ACC112 (cell line): ENCODE results near the gene IL17REL.
"Not testable (repeated sequence)": the region's sequence is repeated elsewhere in the genome, so short reads cannot be mapped to it uniquely, and the experiment has no call there.

Experiments
- H2AFZ ChIP-seq: fragments of 200-600 bp; sonication (generic); one replicate; pipeline ENCODE4 v1.6.0; 2017; ENCODE audit warnings: antibody characterized with exemption, low read length; ENCODE audit not compliant: unreplicated experiment
- H3K27ac ChIP-seq: fragments of 200-600 bp; sonication (generic); 2 replicates; pipeline ENCODE4 v1.5.1; 2014; ENCODE audit warnings: low read depth, mild to moderate bottlenecking, antibody characterized with exemption, low read length, moderate library complexity
- H3K27me3 ChIP-seq: fragments of 200-600 bp; sonication (generic); 2 replicates; pipeline ENCODE4 v1.6.1; 2014; ENCODE audit warnings: mild to moderate bottlenecking, antibody characterized with exemption, low read length, moderate library complexity, mixed read lengths; ENCODE audit not compliant: insufficient read depth
- H3K36me3 ChIP-seq: fragments of 200-600 bp; sonication (generic); 2 replicates; pipeline ENCODE4 v1.6.1; 2016; ENCODE audit warnings: mild to moderate bottlenecking, antibody characterized with exemption, low read length, moderate library complexity, mixed read lengths; ENCODE audit not compliant: insufficient read depth
- H3K4me1 ChIP-seq: fragments of 200-600 bp; sonication (generic); one replicate; pipeline ENCODE4 v1.6.1; 2016; ENCODE audit warnings: low read length, mixed read lengths; ENCODE audit not compliant: insufficient read depth, unreplicated experiment, control insufficient read depth
- H3K4me3 ChIP-seq: fragments of 200-600 bp; sonication (generic); 2 replicates; pipeline ENCODE4 v1.5.1; 2014; ENCODE audit warnings: mild to moderate bottlenecking, low read depth, low read length
- H3K79me2 ChIP-seq: fragments of 200-600 bp; sonication (generic); one replicate; pipeline ENCODE4 v1.6.0; 2016; ENCODE audit warnings: low read length; ENCODE audit not compliant: control insufficient read depth, unreplicated experiment, insufficient read depth

Gene IL17REL

DNA sequence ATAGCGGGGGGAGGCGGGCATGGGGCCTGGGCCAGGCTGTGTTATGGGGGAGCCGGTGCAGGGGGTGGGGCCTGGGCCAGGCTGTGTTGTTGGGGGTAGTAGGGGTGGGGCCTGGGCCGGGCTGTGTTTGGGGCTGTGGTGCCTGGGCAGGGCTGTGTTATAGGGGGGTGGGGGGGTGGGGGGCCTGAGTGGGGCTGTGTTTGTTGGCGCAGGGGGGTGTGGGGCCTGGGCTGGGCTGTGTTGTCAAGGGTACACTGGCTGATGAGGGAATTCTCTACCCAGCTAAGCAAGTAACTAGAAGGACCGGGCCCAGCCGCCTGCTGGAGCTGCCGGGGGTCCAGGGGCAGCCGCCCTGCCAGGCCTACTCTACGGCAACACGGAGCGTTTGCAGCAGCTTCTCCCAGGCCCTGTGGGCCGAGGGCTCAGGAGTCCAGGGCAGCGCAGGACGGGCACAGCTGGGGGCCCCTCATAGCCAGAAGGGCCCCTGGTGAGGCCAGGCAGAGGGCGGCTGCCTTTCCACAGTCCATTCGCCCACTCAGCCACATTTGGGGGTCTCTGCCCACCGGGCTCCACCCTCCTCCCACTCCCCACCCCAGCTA is 62.1 kb downstream of the IL17REL start:
- Histone ChIP-seq H3K27ac (no peak overlapping the region), H3K27me3 (no peaks in the 10 kb centered on the region), H3K79me2 (no peaks in the 10 kb centered on the region), H3K4me3 (no peak overlapping the region), H3K4me1 (peaks cover 17% of the 10 kb centered on the region), H2AFZ (no peak overlapping the region), H3K36me3 (no peaks in the 10 kb centered on the region)

DNA sequence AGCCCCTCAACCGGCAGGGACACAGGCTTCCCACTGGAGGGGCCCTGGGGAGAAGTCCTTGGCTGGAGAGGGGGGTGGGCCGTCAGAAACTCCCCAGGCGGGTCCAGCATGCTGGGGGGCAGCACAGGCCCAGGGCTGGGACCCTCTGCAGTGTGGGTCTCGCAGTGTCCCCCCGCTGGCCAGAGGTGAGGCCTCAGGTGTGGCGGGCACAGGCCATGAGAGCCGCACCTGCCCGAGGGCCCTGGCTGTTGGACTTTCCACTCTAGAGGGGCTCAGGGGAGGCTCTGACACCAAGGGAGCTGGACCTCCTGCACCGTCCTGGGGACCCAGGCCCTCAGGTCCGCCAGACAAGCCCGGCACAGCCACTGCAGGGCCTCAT is 62.7 kb downstream of the IL17REL start:
- no peak overlapping the region for H3K27ac ChIP-seq

DNA sequence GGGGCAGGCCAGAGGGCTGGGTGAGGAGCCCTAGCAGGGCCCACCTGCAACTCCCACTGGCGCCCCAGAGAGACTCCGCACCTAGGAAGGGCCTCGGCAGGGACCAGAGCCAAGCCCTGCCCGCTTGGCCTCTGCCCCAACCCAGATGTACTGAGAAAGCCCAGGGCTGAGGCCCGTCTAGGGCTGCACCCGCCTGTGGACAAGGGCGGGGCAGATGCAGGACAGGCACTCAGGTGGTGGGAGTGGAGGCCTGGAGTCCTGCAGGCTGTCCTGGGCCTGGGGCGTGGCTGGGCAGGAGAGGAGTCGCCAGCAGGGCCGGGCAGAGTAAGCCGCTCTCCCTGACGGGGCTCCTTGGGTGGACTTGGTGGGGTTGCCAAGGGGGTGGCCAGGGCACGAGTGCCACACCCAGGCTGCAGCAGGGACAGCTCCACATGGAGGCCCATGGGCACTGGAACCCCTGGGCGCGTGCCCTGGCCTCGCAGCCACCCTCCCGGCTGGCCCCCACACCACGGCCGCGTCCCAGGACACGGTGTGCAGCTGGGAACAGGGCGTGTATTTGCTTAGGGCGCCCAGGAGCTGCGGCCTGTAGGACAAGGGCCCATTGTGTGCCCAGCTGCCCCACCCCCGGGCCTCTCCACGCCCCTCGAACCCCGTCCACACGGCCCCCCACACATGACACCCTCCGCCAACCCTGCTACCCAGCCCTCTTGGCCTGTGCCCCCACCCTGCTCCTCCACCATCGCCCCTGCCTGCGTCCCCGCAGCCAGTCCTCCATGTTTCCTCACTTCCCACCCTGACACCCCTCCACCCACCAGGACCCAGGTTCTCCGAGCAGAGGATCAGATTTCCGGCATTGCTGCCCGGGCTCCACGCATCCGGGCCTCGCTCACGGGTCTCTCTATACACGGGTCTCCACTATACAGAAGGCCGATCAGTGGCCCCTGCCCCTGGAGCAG is 63.3 kb downstream of the IL17REL start:
- no peak overlapping the region for H3K4me3 ChIP-seq
- no peaks in the 10 kb centered on the region for H3K27me3 ChIP-seq
- H3K27ac ChIP-seq, result no peak overlapping the region
- H3K4me1 ChIP-seq, result peaks cover 17% of the 10 kb centered on the region
- H3K79me2 ChIP-seq, result no peaks in the 10 kb centered on the region
- H2AFZ ChIP-seq, result no peak overlapping the region
- H3K36me3 ChIP-seq, result no peaks in the 10 kb centered on the region

More for the DNA sequence above, 62.7 kb downstream of the IL17REL start:
- Histone ChIP-seq H3K79me2 (no peaks in the 10 kb centered on the region), H3K36me3 (no peaks in the 10 kb centered on the region), H2AFZ (no peak overlapping the region), H3K4me3 (no peak overlapping the region), H3K27me3 (no peaks in the 10 kb centered on the region), H3K4me1 (peaks cover 17% of the 10 kb centered on the region)

DNA sequence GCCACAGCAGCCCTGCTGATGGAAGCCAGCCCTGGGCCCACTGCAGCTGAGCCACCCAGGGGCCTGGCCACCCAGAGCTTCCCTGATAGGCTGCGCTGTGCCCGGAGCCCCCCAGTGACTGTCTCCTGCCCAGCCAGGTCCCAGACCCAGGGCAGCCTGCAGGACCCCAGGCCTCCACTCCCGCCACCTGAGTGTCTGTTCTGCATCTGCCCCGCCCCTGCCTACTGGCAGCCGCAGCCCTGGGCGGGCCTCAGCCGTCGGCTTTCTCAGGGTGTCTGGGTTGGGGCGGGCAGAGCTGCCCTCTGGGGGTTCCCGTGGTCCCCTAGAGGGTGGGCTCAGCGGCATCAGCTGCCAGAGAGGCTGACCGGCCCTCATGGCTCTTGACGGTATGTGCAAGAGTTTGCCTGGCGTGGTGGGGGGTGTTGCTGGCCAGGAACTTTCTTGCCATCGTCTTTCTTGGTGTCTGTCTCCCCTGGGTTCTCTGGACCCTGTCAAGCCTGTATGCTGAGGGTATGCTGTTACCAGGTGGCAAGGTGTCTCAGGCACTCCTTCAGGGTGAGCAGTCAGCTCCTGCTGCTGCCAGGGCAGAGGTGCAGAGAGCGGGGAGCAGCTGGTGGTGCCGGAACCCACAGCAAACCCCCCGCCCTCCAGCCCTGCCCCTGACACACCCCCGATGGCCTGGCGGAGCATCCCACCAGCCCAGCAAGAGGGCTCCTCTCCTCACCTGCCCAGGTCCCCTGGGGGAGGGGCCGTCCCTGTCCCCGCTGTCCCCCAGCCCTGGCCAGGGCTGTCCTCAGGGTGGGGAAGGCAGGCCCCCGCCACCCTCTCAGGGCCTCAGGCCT is 64.2 kb downstream of the IL17REL start:
- no peak overlapping the region for H2AFZ ChIP-seq
- H3K36me3 ChIP-seq, result no peaks in the 10 kb centered on the region
- no peaks in the 10 kb centered on the region for H3K79me2 ChIP-seq
- no peak overlapping the region for H3K27ac ChIP-seq
- no peaks in the 10 kb centered on the region for H3K27me3 ChIP-seq
- no peak overlapping the region for H3K4me3 ChIP-seq
- peaks cover 17% of the 10 kb centered on the region for H3K4me1 ChIP-seq

DNA sequence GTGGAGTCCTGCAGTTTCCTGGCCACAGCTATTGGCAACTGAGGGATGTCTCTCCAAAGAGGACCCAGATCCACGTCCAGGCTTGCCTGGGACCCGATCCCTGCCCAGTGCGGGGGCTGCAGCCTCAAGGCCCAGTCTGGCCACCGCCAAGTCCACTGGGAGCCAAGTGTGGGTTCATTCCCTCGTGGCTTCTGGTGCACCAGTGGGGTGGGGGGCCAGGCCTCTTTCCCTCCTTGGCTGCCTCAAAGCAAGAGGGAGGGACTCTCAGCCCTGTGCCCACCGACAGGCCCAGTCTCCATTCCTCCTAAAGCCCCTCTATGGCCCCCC is 65.3 kb downstream of the IL17REL start:
- Histone ChIP-seq H3K79me2 (no peaks in the 10 kb centered on the region), H2AFZ (no peak overlapping the region), H3K4me3 (no peak overlapping the region), H3K4me1 (peaks cover 8% of the 10 kb centered on the region), H3K27me3 (no peaks in the 10 kb centered on the region), H3K36me3 (no peaks in the 10 kb centered on the region), H3K27ac (no peak overlapping the region)

DNA sequence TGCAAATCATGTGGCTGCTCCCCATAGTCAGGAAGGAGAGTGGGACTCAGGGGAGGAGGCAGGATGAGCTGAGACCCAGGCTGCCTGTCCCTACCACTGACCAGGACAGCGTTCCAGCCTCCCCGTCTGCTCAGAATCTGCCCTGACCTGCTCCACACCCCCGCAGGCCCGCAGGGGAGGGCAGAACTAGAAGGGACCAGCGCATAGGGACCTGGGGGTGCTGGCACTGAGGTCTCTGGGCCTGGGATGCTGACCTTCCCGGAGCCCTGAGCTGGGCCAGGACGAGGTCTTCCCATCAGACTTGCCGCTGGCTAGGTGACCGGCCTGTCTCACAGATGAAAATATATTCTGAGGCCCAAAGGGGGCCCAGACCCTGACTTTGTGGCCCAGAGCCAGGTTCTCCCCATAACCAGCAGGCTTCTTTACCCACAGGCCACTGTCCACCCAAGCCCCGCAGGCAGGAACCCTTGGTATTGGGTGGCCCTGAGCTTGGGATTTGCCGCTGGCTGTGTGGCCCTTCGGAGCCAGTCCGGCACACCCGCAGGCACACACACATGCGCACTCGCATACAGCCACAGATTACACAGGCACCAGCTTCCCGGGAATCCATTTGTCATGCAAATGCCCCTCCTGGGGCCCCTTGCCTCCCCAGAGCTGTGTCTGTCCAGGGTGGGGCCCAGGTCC is 65.8 kb downstream of the IL17REL start:
- no peak overlapping the region for H3K4me3 ChIP-seq
- no peaks in the 10 kb centered on the region for H3K27me3 ChIP-seq
- H3K79me2 ChIP-seq, result no peaks in the 10 kb centered on the region
- H3K27ac ChIP-seq, result no peak overlapping the region
- no peak overlapping the region for H2AFZ ChIP-seq
- peaks cover 3% of the 10 kb centered on the region for H3K4me1 ChIP-seq
- H3K36me3 ChIP-seq, result no peaks in the 10 kb centered on the region

DNA sequence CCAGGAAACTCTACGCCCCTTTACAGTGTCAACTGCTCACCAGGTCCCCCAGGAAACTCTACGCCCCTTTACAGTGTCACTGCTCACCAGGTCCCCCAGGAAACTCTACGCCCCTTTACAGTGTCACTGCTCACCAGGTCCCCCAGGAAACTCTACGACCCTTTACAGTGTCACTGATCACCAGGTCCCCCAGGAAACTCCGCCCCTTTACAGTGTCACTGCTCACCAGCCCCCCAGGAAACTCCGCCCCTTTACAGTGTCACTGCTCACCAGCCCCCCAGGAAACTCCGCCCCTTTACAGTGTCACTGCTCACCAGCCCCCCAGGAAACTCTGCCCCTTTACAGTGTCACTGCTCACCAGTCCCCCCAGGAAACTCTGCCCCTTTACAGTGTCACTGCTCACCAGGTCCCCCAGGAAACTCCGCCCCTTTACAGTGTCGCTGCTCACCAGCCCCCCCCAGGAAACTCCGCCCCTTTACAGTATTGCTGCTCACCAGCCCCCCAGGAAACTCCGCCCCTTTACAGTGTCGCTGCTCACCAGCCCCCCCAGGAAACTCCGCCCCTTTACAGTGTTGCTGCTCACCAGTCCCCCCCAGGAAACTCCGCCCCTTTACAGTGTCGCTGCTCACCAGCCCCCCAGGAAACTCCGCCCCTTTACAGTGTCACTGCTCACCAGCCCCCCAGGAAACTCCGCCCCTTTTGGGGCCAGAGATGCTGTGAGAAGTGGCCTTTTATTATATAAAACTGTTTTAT is 67.3 kb downstream of the IL17REL start:
- H3K36me3 ChIP-seq, H3K27ac ChIP-seq, H3K4me1 ChIP-seq, H2AFZ ChIP-seq, H3K27me3 ChIP-seq, H3K79me2 ChIP-seq, H3K4me3 ChIP-seq: not testable (repeated sequence)
